Measurements from ENCODE around the gene F2.

F2 gene

DNA sequence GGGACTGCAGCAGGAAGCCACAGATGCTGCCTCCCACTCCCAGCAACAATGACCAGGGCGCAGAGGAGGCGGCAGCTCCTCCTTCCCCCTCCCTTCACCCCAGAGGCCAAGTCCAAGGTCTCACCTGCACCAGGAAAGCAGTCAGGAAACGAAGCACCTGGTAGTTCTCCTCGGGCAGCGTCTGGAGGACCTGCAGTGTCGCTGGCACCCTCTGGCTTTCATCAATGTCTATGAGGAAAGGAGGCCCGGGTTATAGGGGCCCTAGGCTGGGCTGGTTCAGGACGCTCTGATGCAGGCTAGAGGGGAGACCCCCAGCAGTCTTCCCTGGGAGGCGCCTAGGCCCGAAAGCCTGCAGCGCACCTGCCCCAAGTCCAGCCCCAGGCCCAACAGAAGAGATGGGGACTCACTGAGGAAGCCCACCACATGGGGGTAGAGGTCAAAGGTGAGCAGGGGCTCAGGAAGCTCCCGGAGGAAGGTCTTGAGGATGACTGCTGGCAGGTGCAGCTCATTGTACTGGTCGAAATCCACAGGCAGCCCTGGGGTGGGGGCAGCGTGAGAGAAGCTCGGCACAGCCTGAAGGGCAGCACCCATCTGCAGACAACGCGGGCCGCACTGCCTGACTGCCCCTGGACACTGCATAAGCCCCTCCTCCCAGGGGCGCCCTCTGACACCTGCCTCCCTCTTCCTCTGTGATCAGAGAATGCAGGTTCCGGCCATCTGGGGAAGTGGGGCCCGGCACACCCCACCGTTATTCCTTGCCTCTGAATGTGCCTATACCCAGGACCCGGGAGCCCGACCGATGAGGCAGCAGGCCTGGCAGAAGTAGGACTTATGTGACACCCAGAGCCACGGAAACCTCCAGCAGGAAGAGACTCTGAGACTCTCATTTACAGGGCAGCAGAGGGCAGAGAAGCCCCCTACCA lies 39.5 kb upstream of the F2 start:
- no peak overlapping the region for H3K27ac ChIP-seq
- DNase-seq (ENCODE audit: low spot score): peak; percentile 70
- TF ChIP-seq, protein P1, sequence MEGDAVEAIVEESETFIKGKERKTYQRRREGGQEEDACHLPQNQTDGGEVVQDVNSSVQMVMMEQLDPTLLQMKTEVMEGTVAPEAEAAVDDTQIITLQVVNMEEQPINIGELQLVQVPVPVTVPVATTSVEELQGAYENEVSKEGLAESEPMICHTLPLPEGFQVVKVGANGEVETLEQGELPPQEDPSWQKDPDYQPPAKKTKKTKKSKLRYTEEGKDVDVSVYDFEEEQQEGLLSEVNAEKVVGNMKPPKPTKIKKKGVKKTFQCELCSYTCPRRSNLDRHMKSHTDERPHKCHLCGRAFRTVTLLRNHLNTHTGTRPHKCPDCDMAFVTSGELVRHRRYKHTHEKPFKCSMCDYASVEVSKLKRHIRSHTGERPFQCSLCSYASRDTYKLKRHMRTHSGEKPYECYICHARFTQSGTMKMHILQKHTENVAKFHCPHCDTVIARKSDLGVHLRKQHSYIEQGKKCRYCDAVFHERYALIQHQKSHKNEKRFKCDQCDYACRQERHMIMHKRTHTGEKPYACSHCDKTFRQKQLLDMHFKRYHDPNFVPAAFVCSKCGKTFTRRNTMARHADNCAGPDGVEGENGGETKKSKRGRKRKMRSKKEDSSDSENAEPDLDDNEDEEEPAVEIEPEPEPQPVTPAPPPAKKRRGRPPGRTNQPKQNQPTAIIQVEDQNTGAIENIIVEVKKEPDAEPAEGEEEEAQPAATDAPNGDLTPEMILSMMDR (IDR thresholded peaks at IDR 0.05): no peak
- H3K4me3 ChIP-seq: no peak overlapping the region

DNA sequence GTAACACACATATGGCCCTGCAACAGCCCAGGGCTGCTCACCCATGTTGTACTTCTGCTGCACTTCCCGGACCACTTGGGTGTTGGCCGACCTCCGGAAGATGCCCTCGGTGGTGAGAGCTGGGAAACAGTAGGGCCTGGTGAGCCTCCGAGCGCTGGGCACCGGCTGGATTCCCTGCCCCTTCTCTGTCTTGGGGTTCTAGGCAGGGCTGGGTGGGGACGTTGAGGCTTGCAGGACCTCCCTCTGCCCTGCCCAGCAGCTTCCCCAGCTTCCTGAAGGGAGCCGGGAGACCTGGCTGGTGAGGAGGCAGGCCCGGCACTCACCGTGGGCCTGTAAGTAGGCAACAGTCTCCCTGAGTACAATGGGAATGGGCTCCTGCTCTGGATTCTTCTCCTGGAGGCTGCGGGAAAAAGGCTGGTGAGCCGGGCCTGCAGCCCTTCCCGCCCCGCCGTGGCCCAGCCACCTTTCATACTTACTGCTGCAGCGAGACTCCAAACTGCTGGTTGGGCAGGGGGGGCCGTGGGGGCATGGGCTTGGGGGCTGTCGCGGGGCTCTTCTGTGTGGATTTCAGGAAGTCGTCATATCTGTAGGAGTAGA lies 38.8 kb upstream of the F2 start:
- peak; percentile 59 for DNase-seq (ENCODE audit: low spot score)
- TF ChIP-seq, protein P1 (IDR thresholded peaks at IDR 0.05): no peak
- H3K27ac ChIP-seq: no peak overlapping the region
- no peak overlapping the region for H3K4me3 ChIP-seq

DNA sequence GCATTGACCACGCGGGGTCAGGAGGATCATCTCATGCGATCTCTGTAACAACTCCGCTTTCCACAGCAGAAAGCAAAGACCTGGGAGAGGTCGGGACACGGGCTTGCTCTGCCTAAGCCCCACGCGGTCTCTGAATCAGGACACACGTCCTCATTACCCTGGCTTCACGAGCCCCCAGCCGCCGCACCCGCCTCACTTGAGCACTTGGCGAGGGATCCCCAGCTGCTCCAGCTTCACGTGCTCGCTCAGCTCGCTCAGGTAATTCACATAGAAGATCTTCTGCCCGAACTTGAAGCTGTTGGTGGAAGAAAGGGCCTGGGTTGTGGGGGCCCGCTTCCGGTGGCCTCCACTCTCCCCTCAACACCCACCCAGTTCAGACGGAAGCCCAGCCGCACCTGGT lies 38.2 kb upstream of the F2 start:
- TF ChIP-seq, protein P1 (IDR thresholded peaks at IDR 0.05): no peak
- no peak overlapping the region for H3K27ac ChIP-seq
- DNase-seq (ENCODE audit: low spot score): no peak

GRCh38 chr11:46681814-46682213 lies 37.2 kb upstream of the F2 start:
- Histone ChIP-seq H3K4me3 (no peak overlapping the region), H3K27ac (peak overlapping the region in 1 of 2 donors; percentile 11)
- no peak for DNase-seq (ENCODE audit: low spot score)
- TF ChIP-seq, protein P1 (IDR thresholded peaks at IDR 0.05): no peak

More for the DNA sequence above, 38.2 kb upstream of the F2 start:
- H3K4me3 ChIP-seq: no peak overlapping the region

GRCh38 chr11:46682773-46683752 lies 36.0 kb upstream of the F2 start:
- TF ChIP-seq, protein P1 (IDR thresholded peaks at IDR 0.05): no peak
- H3K27ac ChIP-seq: peak overlapping the region; percentile 46 to 85
- DNase-seq (ENCODE audit: low spot score): no peak
- no peak overlapping the region for H3K4me3 ChIP-seq

DNA sequence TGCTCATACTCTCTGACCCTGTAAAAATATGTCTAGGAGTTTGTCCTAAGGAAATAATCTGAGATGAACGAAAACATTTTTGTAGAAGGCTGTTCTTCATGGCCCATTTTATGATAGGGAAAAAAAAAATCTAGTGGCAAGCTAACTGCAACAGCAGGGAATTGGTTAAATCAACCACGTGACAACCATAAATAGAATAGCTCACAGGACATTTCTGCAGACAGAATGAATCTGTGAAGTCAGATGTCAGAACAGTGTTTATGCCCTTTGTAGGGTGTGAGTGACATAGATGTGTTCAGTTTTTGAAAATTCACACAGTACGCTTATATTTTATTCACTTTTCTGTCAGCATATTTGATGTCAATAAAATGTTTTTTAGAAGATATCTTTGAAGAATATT lies 34.6 kb upstream of the F2 start:
- peak overlapping the region; percentile 46 to 85 for H3K27ac ChIP-seq
- no peak overlapping the region for H3K4me3 ChIP-seq
- no peak for DNase-seq (ENCODE audit: low spot score)
- TF ChIP-seq, protein P1 (IDR thresholded peaks at IDR 0.05): no peak
